Erythroblast (primary cell): Measurements from ENCODE around the gene KAT6B.

Experiments used
- GATA1 ChIP-seq: IDR thresholded peaks from 2 replicates; pipeline ENCODE4 v1.6.1; 2011; ENCODE audit warnings: low read depth, mild to moderate bottlenecking, control low read depth, low read length, moderate library complexity
- POLR2A ChIP-seq: IDR thresholded peaks from 2 replicates; pipeline ENCODE4 v1.6.1; 2011; ENCODE audit warnings: mild to moderate bottlenecking, low read length

DNA sequence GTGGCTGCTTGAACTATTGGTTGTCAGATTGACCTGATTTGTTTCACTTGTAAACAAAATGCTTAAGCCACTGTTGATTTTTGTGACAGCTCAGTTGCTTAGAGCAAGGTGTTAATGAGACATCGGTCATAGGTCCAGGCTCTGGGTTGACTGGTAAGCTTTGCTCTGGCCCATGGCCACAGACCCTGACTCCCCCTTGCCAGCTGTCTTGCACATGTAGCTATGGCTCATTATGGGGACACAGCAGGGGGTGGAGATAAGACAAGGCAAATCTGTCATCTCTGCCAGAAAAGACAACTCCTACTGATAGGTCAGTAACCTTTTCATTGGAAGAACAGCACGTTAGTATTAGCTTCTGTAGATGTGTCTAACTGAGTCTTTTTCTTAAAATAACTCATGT lies 95.3 kb downstream of the KAT6B start:
- TF ChIP-seq POLR2A (no peak), GATA1 (no peak)
